PC-3 (cell line): Measurements from ENCODE around the gene MAMLD1.

Experiments
- EZH2 ChIP-seq: fragments of 300-600 bp; sonication (generic); IDR thresholded peaks from one replicate; pipeline ENCODE4 v1.6.1; 2017; ENCODE audit warnings: antibody characterized with exemption, mild to moderate bottlenecking, low read length; ENCODE audit not compliant: unreplicated experiment
- TF ChIP-seq, protein P1 (sequence below): fragments of 300-600 bp; sonication (generic); conservative IDR thresholded peaks from 2 replicates; pipeline ENCODE4 v1.5.1; 2017; ENCODE audit warnings: antibody characterized with exemption, low read depth, mild to moderate bottlenecking, low read length

DNA sequence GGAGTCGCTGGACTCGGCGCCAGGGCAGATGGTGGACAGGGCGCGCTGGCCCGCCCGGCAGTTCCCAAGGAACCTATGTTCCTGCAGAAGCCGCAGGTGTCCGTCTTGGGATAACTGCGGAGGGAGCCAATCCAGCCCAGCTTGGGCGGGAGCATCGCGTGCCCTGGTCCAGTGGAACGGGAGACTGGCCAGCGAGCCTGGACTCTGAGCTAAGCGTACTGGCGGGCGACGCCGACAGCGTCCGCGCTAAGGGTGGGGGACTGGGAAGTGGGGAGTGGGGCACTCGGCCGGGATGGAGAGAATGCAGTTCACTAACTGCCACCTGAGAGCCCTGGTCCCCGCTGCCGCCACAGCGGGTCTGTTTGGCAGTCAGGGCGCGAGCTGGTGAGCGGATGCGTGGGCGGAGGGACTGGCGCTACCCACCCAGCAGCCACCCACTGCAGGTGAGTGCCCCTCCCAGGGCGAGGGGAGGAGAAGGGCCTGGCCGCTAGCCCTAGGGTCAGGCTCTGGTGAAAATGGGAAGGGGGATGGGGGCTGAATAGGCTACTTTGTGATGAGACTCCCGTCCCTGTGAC lies 1.3 kb upstream of the MAMLD1 start:
- TF ChIP-seq, protein P1, sequence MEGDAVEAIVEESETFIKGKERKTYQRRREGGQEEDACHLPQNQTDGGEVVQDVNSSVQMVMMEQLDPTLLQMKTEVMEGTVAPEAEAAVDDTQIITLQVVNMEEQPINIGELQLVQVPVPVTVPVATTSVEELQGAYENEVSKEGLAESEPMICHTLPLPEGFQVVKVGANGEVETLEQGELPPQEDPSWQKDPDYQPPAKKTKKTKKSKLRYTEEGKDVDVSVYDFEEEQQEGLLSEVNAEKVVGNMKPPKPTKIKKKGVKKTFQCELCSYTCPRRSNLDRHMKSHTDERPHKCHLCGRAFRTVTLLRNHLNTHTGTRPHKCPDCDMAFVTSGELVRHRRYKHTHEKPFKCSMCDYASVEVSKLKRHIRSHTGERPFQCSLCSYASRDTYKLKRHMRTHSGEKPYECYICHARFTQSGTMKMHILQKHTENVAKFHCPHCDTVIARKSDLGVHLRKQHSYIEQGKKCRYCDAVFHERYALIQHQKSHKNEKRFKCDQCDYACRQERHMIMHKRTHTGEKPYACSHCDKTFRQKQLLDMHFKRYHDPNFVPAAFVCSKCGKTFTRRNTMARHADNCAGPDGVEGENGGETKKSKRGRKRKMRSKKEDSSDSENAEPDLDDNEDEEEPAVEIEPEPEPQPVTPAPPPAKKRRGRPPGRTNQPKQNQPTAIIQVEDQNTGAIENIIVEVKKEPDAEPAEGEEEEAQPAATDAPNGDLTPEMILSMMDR: no peak
- TF ChIP-seq EZH2: no peak
